GM19035 (cell line): Measurements from ENCODE around the gene TBC1D1.
A peak's percentile ranks its signal among the peaks of the same experiment; 100 is the strongest.
"Not testable (repeated sequence)": the region's sequence is repeated elsewhere in the genome, so short reads cannot be mapped to it uniquely, and the experiment has no call there.

ENCODE experiments used
- ATAC-seq: cut with Tn5 transposase; IDR thresholded peaks from one replicate; pipeline ENCODE4 v1.9.1; 2021; ENCODE audit not compliant: unreplicated experiment

TBC1D1 gene

DNA sequence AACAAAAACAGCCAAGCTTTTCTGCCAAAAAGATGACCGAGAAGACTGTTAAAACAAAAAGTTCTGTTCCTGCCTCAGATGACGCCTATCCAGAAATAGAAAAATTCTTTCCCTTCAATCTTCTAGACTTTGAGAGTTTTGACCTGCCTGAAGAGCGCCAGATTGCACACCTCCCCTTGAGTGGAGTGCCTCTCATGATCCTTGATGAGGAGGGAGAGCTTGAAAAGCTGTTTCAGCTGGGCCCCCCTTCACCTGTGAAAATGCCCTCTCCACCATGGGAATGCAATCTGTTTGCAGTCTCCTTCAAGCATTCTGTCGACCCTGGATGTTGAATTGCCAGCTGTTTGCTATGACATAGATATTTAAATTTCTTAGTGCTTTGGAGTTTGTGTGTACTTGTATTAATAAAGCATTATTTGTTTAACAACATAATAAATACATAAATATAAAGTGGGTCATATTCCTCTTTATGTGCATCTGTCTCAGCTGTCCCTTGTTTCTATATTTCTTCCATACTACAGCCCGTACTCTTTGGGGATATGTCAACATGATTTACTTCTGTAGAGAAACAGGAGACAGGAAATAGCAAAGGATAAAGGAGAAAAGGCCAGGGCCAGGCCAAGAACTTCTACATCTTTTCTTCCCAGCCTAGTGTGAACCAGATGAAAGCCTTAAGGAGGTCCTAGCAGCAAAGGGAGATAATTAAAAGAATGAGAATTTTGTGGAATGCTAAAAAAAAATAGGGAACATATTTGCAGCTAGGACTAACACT, 70.0 kb downstream of the TBC1D1 start:
- ATAC-seq, result no peak

DNA sequence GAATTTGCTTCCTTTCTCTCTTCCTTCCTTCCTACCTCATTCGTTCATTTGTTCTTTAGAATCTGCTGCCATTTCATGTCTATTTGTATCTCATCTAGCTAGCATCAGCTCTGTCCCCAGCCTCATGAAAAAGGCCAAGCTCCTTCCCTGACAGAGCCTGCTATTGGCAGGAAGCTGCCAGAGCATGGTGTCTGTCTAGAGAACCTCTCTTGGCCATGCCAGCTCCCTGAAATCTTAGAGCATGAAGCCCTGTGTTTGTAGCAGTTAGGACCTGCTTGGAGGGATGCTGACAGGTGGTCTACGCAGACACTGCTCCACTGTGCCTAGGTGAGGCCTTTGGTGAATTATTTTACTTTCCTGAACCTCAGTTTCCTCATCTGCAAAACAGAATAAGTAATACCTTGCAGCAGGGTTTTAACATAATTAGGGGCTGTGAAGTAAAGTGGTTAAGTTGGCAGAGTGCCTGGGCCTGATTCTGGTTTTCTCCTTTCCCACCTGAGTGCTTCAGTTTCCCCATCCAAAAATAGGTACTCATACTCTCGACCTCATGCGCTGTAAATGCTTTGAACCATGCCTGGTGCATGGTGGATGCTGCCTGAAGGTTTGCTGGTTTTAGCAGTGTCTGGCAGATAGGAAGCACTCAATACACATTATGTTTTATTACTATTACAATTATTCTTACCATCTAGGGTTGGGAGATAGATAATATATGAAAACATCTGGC, 74.0 kb downstream of the TBC1D1 start:
- no peak for ATAC-seq

DNA sequence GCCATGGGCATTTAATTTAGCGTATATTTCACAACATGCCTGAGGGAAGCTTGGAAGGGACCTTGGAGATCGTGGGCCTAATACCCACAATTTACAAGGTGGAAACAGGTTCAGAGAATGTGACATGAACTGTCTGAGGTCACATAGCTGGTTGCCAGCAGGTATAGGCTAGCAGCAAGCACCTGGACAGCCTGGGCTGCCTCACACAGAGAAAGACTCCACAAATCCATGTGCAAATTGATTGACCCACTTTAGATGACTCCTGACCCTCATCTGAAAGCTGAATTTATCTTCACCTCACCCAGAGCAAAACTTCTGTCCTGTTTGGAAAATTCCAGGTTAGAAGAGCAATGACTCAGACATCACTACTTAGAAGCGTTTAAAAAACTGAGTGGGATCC, 75.2 kb downstream of the TBC1D1 start:
- ATAC-seq, result no peak

- no peak for ATAC-seq
Observed at GRCh38 chr4:37967736-37968135, 76.9 kb downstream of the TBC1D1 start.

GRCh38 chr4:37968747-37969146, 77.9 kb downstream of the TBC1D1 start:
- ATAC-seq, result no peak

DNA sequence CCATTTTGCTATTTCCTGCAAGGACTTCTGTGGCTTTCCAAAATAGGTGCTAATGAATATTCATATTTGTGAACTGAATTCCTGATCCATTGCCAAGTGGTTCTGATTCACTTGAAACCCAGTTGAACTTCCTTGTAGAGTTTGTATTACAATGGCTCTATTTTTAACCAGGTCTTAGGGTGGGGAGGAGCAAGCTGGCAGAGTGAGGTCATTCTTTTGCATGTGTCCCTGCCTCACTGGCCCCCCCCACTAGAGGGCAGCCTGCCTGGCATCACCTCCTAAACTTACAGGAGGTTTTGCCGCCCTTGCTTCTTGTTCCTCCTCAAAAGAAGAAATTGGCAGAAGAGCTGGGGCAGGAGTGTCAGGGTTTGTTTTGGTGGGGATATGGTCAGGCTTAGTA, 79.8 kb downstream of the TBC1D1 start:
- ATAC-seq, result no peak

DNA sequence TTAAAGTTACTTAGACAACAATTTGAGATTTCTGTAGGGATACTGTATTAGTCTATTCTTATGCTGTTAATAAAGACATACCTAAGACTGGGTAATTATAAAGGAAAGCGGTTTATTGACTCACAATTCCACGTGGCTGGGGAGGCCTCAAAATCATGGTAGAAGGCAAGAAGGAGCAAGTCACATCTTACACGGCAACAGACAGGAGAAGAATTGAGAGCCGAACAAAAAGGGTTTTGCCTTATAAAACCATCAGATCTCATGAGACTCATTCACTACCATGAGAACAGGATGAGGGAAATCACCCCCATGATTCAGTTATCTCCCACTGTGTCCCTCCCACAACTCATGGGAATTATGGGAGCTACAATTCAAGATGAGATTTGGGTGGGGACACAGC, 80.3 kb downstream of the TBC1D1 start:
- ATAC-seq, result no peak

- no peak for ATAC-seq
Observed at GRCh38 chr4:37973441-37973840, 82.6 kb downstream of the TBC1D1 start.

GRCh38 chr4:37975321-37975822, 84.5 kb downstream of the TBC1D1 start:
- ATAC-seq, result not testable (repeated sequence)

DNA sequence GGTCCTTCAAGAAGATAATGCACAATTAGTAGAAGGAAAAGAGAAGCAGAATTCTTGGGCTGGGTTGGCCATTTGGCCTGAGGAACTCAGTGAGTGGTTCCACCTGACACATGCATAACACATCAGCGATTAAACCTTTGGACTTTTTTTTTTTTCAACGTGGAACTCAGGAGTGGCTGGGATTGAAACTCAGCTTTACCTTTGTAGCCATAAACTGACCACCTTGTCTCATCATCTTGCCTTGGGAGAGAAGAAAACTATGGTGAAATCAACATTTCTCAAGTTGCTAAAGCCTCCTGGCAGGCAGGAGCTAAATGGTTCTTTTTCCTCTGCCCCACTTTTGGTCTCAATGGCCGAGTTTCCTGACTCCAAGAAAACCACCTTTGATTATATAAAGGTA, 85.6 kb downstream of the TBC1D1 start:
- no peak for ATAC-seq

DNA sequence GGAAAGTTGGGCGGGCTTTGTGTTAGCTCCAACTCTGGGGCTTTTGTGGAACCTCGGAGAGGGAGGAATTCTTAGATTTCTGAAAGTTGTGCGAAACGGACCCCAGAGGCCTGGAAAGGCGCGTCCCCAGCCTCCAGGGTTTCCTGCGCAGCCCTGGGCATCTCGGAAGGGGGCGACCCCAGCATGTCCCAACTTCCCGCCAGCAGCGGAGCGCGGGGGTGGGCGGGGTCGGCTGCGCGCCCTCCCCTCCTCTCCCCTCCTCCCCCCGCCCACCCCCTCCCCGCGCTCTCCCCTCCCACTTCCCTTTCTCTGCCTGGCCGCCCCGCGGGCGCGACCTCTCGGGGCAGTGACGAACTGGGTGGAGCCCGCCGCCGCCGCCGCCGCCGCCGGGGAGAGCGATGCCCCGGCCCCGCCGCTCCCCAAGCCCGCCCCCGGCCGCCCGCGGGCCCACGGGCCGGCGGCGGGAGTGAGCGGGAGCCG, 86.1 kb downstream of the TBC1D1 start:
- ATAC-seq, result peak; percentile 83

GRCh38 chr4:37977471-37978247, 86.8 kb downstream of the TBC1D1 start:
- ATAC-seq, result peak; percentile 68

- ATAC-seq, result peak; percentile 19
Observed at GRCh38 chr4:37978248-37978924, 87.5 kb downstream of the TBC1D1 start.

DNA sequence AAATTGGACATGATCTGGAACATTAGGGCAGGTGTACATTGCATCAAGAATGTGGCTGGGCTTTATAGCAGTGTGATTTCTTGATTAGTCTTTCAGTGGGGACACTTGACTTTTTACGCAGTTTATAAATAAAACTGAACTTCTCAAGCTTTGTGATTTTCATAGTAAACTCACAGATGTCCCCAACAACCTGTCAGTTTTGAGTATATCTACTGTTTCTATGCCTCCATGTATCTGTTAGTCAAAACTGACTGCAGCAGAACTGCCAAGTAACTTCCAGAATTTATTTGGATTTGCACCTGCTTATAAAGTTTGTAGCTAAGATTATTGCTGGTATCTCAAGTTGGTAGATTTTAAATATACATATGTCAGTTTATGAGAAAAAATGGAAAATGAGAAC, 89.4 kb downstream of the TBC1D1 start:
- ATAC-seq, result no peak

- no peak for ATAC-seq
Observed at GRCh38 chr4:37981425-37981824, 90.5 kb downstream of the TBC1D1 start.

GRCh38 chr4:37981844-37982720, 91.2 kb downstream of the TBC1D1 start:
- ATAC-seq, result no peak

DNA sequence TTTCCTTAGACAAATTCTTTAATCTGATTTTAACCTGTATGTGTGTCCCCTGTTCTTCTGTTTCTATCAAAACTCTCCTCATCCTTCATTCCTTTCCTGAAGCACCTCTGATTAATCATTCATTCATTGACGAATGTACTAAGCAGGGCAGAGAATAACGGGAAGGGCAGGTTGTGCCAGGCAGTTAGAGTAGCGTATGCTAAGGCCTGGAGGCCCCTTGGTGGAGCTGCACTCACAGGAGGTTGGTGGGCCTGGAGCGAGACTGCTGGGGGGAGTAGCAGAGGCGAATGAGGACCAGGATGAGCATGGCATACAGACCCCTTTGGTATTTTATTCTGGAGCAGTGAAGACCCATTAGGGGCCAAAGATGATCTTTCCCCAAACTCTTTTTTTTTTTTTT, 91.9 kb downstream of the TBC1D1 start:
- no peak for ATAC-seq

DNA sequence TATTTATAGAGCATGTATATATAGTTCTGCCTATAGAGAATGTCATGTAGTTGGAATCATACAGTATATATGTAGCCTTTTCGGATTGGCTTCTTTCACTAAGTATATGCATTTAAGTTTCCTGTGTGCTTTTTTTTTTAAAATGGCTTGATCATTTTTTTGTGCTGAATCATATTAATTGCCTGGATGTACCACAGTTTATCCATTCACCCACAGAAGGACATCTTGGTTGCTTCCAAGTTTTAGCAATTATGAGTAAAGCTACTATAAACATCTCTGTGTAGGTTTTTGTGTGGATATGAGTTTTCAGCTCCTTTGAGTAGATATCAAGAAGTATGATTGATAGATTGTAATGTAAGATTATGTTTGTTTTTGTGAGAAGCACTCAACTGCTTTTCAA, 93.1 kb downstream of the TBC1D1 start:
- ATAC-seq, result no peak

DNA sequence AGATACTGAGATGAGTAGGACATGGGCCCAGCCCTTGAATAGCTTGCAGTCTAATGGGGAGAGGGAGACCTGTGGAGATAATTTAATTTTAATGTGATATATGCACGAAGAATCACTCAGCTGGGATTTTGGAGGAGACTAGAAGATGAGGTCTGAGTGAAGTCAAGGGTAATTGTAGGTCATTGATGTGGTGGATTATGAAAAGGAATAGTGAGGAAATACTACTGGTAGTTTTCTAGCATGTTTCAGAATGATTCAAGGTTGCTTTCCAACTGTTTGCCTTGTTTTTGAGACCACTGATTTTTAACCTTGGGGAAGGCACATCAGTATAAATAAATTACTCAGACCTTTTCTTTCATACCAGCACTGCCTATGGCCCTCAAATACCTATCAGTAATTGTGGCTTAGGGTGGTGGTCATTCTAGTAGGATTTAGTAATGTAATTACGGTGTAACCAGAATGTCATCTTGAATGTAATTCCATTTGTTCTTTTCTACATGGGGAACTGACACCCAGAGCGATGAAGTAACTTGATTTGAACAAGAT, 94.9 kb downstream of the TBC1D1 start:
- ATAC-seq, result no peak

GRCh38 chr4:37988670-37989069, 97.8 kb downstream of the TBC1D1 start:
- ATAC-seq, result no peak
